Esophagus mucosa (tissue), 1 donor: ENCODE measurements around the gene ABLIM2. TPM values are rescaled to one million over a fixed set of nuclear protein-coding genes. Genes with fewer than 3 reads are reported as not detected.

Source experiments
- ATAC-seq: fragments of 200-7000 bp; cut with Tn5 transposase; one replicate; pipeline ENCODE4 v1.9.1; 2020
- total RNA-seq: library from RNA; stranded (reverse); gene quantifications from one replicate; pipeline ENCODE4 v1.2.4, GENCODE V29; 2023
- donor health status: DM: yes; HTN: yes; CAD: no.

The ABLIM2 gene
- total RNA-seq, 1 donor from 2014 or later: 20.1 TPM

- ATAC-seq: peak; percentile 58
These were observed 157.7 kb downstream of the ABLIM2 start for GRCh38 chr4:8000721-8001491.

GRCh38 chr4:8000247-8000646, 158.4 kb downstream of the ABLIM2 start:
- ATAC-seq: no peak

DNA sequence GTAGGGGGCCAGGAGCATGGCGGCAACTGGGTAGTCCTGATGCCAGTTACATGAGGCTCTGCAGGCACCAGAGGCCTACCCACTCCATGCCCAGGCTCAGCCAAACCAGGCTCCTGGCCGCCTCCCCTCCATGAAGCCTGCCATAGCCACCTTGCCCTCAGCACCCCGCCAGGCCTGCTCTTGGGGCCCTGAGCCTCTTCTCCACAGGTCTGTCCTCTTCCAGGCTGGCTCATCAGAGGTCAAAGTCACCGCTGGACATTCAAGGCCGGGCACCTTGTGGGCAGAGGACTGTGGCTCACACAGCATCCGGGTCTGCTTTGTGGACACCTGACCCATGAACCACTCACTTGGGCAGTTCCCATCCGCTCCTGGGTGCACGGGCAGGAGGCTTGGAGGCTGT, 158.9 kb downstream of the ABLIM2 start:
- no peak for ATAC-seq

GRCh38 chr4:7999279-7999678, 159.3 kb downstream of the ABLIM2 start:
- no peak for ATAC-seq

GRCh38 chr4:7998447-7998846, 160.2 kb downstream of the ABLIM2 start:
- ATAC-seq: no peak

GRCh38 chr4:7995866-7996265, 162.7 kb downstream of the ABLIM2 start:
- ATAC-seq: no peak

DNA sequence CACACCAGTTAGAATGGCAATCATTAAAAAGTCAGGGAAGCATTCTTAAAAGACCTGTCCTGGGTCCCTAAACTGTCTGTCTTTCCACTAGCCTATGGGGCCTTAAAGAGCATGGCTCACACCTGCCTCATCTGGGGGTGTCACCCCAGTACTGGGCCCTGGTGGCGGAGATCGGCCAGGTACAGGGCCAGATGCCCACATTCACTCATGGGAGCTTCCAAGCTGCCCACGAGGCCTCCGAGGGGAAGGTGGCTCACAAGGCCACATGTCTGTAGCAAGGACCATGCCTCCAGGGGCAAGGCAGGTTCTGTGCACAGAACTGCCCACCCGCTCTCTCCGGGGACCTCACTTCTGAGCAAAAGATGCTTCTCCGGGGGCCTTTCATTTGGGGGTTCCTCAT, 163.5 kb downstream of the ABLIM2 start:
- no peak for ATAC-seq

- ATAC-seq: no peak
These were observed 164.9 kb downstream of the ABLIM2 start for GRCh38 chr4:7993671-7994070.

DNA sequence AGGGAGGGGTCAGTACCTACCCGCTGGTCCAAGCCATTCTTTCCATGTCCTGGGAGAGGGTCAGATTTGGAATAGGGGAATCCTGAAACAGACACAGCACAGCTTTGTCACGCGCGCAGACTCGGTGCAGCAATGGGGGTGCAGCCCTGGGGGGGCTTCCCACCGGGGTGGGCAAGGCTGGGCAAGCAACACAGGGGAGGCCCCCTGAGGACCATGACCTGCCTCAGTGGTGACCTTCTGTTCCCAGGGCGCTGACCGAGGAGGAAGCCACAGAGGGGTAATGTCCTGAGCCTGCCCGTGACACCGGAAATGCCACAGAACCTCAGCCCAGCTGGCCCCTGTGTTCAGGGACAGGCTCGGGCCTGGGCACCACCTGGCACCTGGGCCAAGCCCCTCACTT, 165.8 kb downstream of the ABLIM2 start:
- no peak for ATAC-seq

DNA sequence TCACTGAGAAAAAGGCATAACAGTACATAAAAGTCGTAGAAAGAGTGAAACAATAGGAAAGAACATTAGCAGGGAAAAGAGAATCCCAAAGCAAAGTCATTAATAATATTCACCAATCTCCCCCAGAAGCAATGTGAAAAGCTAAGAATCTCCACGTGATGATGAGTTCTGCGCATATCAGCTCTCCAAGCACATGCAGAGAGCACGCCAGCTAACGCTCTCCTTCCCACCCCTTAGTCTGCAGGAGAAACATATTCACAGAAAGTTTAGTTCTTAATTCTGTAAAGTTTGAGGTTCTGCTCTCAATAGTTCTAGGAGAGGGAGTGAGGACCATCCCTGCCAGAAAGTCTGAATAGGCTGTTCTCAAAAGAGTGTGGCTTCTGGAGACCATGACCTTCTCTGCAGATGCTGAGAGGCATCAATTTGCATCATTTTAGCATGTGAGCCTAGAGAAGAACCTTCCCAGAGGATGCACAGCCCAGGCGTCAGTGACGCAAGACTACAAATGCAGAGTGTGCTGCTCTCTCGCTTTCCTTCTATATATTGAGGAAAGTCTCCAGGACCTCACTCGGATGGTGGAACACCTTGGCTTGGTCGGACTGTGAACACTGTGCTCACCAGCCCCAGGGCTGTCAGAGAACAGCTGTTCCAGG, 167.7 kb downstream of the ABLIM2 start:
- no peak for ATAC-seq

- ATAC-seq: no peak
These were observed 169.0 kb downstream of the ABLIM2 start for GRCh38 chr4:7989654-7990053.

DNA sequence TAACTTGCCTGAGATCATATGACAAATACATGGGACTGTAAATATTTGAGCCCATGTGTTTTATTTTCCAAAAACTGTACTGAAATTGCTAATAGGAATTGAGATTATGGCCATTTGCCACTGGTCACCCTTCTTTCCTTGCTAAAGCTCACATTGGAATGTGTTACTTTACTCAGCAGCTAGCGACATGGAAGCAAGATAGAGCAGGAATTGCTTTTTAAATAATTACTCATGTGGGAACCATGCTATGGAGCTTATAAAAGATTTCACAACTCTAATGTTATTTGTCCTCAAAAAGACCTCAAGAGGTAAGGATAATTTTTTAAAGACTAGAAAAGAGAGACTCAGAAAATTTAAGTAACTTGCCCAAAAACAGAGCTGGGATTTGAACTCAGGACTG, 170.2 kb downstream of the ABLIM2 start:
- no peak for ATAC-seq

DNA sequence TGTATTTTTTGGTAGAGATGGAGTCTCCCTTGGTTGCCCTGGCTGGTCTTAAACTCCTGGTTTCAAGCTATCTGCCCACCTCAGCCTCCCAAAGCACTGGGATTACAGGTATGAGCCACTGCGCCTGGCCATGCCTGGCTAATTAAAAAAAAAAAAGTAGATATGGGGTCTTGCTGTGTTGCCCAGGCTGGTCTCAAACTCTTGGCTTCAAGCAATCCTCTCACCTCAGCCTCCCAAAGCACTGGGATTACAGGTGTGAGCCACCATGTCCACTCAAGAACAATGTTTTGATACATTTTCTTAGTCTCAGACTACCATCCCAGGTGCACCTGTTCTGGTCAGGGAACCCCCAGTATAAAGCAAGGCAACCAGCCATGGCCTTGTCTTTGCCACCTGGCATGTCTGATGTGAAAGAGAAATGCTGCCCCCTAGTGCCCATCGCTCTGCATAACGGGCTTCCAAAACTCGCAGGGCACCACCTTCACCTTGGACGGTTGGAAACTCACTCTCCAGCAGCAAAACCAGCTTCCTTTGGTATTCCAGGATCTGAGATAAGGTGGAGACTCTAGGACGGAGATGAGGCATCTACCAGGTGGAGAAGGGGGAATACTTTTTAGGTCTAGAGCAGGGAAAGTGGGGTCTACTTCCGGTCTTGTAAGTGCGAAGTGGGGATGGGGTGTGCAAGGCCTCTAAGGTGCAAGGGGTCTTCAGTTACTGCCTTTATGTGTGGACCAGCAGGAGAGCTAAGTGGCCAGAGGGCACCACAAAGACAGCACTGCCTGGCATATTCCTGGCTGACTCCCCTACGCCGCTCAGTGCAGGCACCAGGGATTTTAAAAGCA, 171.2 kb downstream of the ABLIM2 start:
- ATAC-seq: peak; percentile 69

GRCh38 chr4:7985891-7986441, 172.6 kb downstream of the ABLIM2 start:
- ATAC-seq: no peak

- no peak for ATAC-seq
These were observed 173.5 kb downstream of the ABLIM2 start for GRCh38 chr4:7985072-7985471.

DNA sequence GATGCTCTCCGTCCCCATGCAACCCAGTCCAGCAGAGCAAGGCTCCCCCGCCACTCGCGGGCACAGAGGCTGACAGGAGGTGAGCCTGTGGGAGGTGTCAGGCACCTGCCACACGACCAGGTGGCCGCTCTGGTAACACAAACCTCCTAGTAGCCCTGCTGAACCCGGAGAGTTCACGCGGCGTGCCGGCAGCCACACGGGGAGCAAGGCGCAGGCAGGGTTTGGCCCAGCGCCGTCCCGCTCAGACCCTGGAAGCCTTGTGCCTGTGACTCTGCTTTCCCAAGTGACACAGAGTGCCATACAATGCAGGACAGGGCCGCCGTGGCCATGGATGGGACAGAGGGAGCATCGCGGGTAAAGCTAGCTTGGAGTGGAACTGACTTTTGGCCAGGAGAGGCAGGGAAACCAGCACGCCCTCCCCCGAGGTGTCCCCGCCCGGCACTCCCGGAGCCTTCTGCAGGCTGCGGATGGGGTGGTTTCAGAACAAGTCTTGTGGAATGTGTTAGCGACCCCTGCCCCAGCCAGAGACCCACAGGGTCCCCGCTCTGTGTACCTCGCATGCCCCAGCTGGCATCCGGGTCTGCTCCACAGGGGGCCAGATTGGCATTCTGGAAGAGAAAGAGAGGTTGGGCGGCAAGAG, 174.2 kb downstream of the ABLIM2 start:
- no peak for ATAC-seq

- no peak for ATAC-seq
These were observed 175.3 kb downstream of the ABLIM2 start for GRCh38 chr4:7983296-7983695.

DNA sequence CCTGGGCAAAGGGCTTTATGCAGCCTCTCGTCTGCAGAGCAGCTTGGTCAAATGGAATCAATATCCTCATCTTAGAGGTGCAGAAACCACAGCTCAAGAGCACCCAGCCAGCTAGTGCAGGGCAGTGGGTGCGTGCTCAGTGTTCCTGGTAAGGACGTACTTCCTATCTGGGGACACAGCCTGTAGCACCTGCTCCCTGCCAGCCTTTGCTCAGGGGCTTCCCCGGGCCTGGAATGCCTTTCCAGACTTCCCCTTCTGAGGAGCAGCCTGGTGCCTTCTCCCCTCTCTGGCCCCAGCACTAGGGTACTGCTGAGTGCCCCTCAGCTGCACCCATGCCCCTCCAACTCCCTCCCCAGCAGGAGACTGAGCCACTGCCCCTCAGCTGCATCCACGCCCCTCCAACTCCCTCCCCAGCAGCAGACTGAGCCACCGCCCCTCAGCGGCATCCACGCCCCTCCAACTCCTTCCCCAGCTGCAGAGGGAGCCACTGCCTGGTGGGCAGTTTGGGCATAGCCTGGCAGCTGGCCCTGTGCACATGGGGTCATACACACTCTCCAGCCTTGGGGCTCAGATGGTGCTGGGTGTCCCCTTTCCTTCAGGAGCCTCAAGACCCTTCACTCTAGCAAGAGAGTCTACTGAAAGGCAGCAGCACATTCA, 176.7 kb downstream of the ABLIM2 start:
- ATAC-seq: no peak

DNA sequence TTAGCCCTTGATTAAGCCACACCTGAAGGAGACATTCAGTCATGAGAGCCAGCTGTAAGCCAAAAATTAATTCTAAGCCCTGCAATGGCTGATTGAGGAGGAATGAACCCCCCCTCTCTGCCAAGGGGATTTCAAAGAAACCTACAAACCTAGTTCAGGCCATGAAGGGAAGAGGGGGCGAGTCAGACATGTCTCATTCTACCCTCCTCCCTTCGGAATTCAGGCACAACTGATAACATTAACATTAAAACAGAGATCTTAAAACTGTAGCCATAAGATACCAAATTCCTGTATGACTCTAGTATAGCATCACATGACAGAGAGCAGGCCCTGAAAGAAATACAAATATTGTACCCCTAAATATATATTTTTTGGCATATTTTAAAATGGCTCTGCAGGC, 178.6 kb downstream of the ABLIM2 start:
- ATAC-seq: no peak

DNA sequence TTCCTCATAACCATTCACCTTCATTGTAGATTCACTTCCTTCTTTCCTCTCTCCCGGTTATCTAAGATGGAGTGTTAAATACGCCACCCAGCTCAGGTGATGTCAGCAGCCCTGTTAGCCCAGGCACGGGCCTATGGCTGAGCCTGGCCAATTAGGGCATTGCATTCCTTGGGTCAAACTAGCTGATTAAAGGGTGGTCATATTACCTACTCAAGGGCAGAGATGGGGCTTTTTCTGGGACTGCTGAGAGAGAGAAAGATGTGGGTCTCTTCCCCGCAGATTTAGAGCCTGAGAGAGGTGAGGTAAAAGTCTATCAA, 179.0 kb downstream of the ABLIM2 start:
- ATAC-seq: no peak

DNA sequence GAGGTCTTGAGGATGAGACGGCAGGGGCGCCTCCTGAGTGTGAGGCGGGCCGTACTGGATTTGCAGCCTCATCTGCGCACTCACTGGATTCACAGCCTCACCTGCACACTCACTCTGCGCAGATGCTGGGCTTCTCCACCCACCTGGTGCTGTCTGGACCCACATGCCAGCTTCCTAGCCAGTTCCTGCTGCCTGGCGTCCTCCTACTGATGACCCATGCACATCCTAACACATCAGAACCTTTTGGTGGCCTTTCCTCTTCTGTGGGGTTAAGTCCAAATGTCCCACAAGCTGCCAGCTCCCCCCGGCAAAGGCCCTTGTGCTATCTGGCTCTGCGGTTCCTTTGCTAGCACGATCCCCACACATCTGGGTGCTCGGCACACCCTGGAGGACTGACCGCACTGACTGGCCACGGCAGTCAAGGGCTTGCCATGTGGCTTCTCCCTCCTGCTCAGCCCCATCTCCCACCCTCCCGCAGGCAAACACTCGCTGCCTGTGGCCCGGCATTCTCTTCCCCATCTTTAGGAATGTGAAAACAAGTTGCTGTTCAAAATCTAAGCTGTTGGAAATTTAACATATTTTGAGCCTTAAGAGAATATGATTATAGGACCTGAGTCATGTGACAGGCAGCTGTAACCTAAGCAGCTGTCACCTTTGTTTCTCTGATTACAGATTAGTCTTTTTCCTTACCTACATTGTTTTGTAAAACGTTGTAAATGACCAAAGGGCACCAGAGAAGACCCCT, 179.5 kb downstream of the ABLIM2 start:
- ATAC-seq: peak; percentile 3

- ATAC-seq: peak; percentile 85
These were observed 180.1 kb downstream of the ABLIM2 start for GRCh38 chr4:7978489-7978888.
